IMR-90 (cell line): ENCODE data around the gene KRT4.

ENCODE experiments used
- CHD1 ChIP-seq: IDR thresholded peaks from 2 replicates; pipeline ENCODE4 v1.6.1; 2012; ENCODE audit warnings: low read depth, low read length, improper control_type of control experiment
- FOS ChIP-seq: fragments of 150-350 bp; IDR thresholded peaks from 2 replicates; pipeline ENCODE4 v1.6.1; 2016; ENCODE audit warnings: low read depth, low read length
- MAFK ChIP-seq: IDR thresholded peaks from 2 replicates; pipeline ENCODE4 v1.6.1; 2012; ENCODE audit warnings: low read depth, low read length, improper control_type of control experiment
- MAZ ChIP-seq: IDR thresholded peaks from 2 replicates; pipeline ENCODE4 v1.6.1; 2012; ENCODE audit warnings: low read depth, mild to moderate bottlenecking, low read length, improper control_type of control experiment, moderate library complexity, borderline replicate concordance
- MXI1 ChIP-seq: IDR thresholded peaks from 2 replicates; pipeline ENCODE4 v1.6.1; 2012; ENCODE audit warnings: low read depth, mild to moderate bottlenecking, low read length, moderate library complexity, borderline replicate concordance
- NFE2L2 ChIP-seq: fragments of 150-350 bp; IDR thresholded peaks from 2 replicates; pipeline ENCODE4 v1.6.1; 2016; ENCODE audit warnings: low read depth, mild to moderate bottlenecking, low read length
- POLR2A ChIP-seq: IDR thresholded peaks from 2 replicates; pipeline ENCODE4 v1.6.1; 2012; ENCODE audit warnings: mild to moderate bottlenecking, low read depth, low read length
- RAD21 ChIP-seq: IDR thresholded peaks from 2 replicates; pipeline ENCODE4 v1.6.1; 2012; ENCODE audit warnings: low read length, improper control_type of control experiment
- RFX5 ChIP-seq: IDR thresholded peaks from 2 replicates; pipeline ENCODE4 v1.8.0; 2012; ENCODE audit warnings: low read depth, mild to moderate bottlenecking, low read length, moderate library complexity
- SMC3 ChIP-seq: fragments of 150-350 bp; IDR thresholded peaks from 2 replicates; pipeline ENCODE4 v1.6.1; 2016; ENCODE audit warnings: low read depth, mild to moderate bottlenecking, antibody characterized with exemption, low read length, moderate library complexity
- TF ChIP-seq, protein P1 (sequence below): conservative IDR thresholded peaks from 2 replicates; pipeline ENCODE4 v1.5.1; 2012; ENCODE audit warnings: mild to moderate bottlenecking, low read depth, low read length, improper control_type of control experiment
- TF ChIP-seq, protein P2 (sequence below): fragments of 150-350 bp; IDR thresholded peaks from 2 replicates; pipeline ENCODE4 v1.6.1; 2017; ENCODE audit warnings: mild to moderate bottlenecking, antibody characterized with exemption, low read length, low read depth

DNA sequence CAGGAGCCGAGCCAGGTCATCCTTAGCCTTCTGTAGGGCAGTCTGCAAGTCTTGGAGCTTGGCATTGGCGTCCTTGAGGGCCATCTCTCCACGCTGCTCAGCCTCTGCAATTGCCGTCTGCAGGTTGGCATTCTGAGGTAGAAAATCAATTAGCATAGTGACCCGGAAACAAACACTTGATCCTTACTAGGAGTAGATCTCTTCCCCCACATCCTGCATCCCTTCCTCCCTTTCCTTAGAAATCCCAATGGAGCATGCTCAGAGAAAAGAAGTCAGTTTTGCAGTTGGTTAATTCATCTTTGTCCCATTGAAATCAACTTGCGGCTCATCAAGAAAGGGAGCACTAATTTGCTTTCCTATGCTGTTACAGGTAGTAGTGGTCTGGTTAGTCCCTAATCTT, 42.8 kb downstream of the KRT4 start:
- TF ChIP-seq, protein P1, sequence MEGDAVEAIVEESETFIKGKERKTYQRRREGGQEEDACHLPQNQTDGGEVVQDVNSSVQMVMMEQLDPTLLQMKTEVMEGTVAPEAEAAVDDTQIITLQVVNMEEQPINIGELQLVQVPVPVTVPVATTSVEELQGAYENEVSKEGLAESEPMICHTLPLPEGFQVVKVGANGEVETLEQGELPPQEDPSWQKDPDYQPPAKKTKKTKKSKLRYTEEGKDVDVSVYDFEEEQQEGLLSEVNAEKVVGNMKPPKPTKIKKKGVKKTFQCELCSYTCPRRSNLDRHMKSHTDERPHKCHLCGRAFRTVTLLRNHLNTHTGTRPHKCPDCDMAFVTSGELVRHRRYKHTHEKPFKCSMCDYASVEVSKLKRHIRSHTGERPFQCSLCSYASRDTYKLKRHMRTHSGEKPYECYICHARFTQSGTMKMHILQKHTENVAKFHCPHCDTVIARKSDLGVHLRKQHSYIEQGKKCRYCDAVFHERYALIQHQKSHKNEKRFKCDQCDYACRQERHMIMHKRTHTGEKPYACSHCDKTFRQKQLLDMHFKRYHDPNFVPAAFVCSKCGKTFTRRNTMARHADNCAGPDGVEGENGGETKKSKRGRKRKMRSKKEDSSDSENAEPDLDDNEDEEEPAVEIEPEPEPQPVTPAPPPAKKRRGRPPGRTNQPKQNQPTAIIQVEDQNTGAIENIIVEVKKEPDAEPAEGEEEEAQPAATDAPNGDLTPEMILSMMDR, result no peak
- TF ChIP-seq, protein P2, sequence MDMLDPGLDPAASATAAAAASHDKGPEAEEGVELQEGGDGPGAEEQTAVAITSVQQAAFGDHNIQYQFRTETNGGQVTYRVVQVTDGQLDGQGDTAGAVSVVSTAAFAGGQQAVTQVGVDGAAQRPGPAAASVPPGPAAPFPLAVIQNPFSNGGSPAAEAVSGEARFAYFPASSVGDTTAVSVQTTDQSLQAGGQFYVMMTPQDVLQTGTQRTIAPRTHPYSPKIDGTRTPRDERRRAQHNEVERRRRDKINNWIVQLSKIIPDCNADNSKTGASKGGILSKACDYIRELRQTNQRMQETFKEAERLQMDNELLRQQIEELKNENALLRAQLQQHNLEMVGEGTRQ, result no peak
- TF ChIP-seq POLR2A (no peak), SMC3 (no peak), FOS (no peak), MAFK (no peak), MXI1 (no peak), MAZ (no peak), NFE2L2 (no peak), RAD21 (no peak), RFX5 (no peak), CHD1 (no peak)
